Neural cell (in vitro differentiated cells): ENCODE data around the gene THAP8.

Experiments used
- EZH2 ChIP-seq: fragments of 200-600, 300-800 bp; shearing (Covaris generic), sonication (generic); IDR thresholded peaks from 2 replicates; pipeline ENCODE4 v1.6.1; 2014; ENCODE audit warnings: antibody characterized with exemption, low read length, borderline replicate concordance, mild to moderate bottlenecking; ENCODE audit not compliant: insufficient read depth, poor library complexity, severe bottlenecking
- MXI1 ChIP-seq: fragments of 450-650 bp; conservative IDR thresholded peaks from 2 replicates; pipeline ENCODE4 v1.6.1; 2014; ENCODE audit warnings: antibody characterized with exemption, mild to moderate bottlenecking; ENCODE audit not compliant: poor library complexity, severe bottlenecking
- POLR2AphosphoS5 ChIP-seq: IDR thresholded peaks from 2 replicates; pipeline ENCODE4 v1.6.1; 2012
- RAD21 ChIP-seq: fragments of 450-650 bp; conservative IDR thresholded peaks from 2 replicates; pipeline ENCODE4 v1.6.1; 2014; ENCODE audit warnings: antibody characterized with exemption, mild to moderate bottlenecking, moderate library complexity
- SMC3 ChIP-seq: fragments of 450-650 bp; conservative IDR thresholded peaks from 2 replicates; pipeline ENCODE4 v1.6.1; 2014; ENCODE audit warnings: antibody characterized with exemption, mild to moderate bottlenecking, moderate library complexity; ENCODE audit not compliant: poor library complexity
- TAF1 ChIP-seq: IDR thresholded peaks from 2 replicates; pipeline ENCODE4 v1.6.1; 2012; ENCODE audit warnings: low read depth
- TF ChIP-seq, protein P1 (sequence below): fragments of 450-650 bp; IDR thresholded peaks from 2 replicates; pipeline ENCODE4 v1.5.1; 2014; ENCODE audit warnings: antibody characterized with exemption, mild to moderate bottlenecking, moderate library complexity; ENCODE audit not compliant: poor library complexity, severe bottlenecking

DNA sequence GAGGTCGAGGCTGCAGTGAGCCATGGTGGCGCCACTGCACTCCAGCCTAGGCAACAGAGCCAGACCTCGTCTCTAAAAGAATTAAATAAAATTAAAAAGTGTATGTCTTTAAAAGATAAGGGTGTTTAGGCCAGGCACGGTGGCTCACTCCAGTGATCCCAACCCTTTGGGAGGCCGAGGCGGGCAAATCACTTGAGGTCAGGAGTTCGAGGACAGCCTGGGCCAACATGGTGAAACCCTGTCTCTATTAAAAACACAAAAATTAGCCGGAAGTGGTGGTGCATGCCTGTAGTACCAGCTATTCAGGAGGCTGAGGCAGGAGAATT, 66.6 kb downstream of the THAP8 start:
- TF ChIP-seq MXI1, result no peak
- no peak for TF ChIP-seq RAD21
- no peak for TF ChIP-seq EZH2
- TF ChIP-seq, protein P1, sequence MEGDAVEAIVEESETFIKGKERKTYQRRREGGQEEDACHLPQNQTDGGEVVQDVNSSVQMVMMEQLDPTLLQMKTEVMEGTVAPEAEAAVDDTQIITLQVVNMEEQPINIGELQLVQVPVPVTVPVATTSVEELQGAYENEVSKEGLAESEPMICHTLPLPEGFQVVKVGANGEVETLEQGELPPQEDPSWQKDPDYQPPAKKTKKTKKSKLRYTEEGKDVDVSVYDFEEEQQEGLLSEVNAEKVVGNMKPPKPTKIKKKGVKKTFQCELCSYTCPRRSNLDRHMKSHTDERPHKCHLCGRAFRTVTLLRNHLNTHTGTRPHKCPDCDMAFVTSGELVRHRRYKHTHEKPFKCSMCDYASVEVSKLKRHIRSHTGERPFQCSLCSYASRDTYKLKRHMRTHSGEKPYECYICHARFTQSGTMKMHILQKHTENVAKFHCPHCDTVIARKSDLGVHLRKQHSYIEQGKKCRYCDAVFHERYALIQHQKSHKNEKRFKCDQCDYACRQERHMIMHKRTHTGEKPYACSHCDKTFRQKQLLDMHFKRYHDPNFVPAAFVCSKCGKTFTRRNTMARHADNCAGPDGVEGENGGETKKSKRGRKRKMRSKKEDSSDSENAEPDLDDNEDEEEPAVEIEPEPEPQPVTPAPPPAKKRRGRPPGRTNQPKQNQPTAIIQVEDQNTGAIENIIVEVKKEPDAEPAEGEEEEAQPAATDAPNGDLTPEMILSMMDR, result no peak
- no peak for TF ChIP-seq SMC3
- no peak for TF ChIP-seq POLR2AphosphoS5
- TF ChIP-seq TAF1, result no peak
